GM18951 (cell line): ENCODE measurements around the gene PCBD2.

ENCODE experiments used
- POLR2A ChIP-seq: IDR thresholded peaks from 4 replicates; pipeline ENCODE4 v1.6.1; 2011; ENCODE audit warnings: mild to moderate bottlenecking; ENCODE audit not compliant: insufficient read length, insufficient read depth; ENCODE audit errors: extremely low read depth
- in situ Hi-C: fragments of 300-500 bp; cut with MboI; formaldehyde crosslinking; loops from one replicate; pipeline ENCODE4 v1.12.0; 2022; ENCODE audit warnings: low sequenced_read_pairs, mixed read lengths, inconsistent platforms; ENCODE audit not compliant: unreplicated experiment

The PCBD2 gene

GRCh38 chr5:134918861-134919260 lies 13.9 kb downstream of the PCBD2 start:
- in situ Hi-C loops: no loop called here
- TF ChIP-seq POLR2A: no peak

GRCh38 chr5:134920848-134921575 lies 16.1 kb downstream of the PCBD2 start:
- TF ChIP-seq POLR2A: no peak
- in situ Hi-C loops: no loop called here

GRCh38 chr5:134932508-134932907 lies 27.6 kb downstream of the PCBD2 start:
- no peak for TF ChIP-seq POLR2A
- in situ Hi-C loops: no loop called here

GRCh38 chr5:134934202-134934601 lies 29.3 kb downstream of the PCBD2 start:
- no peak for TF ChIP-seq POLR2A
- in situ Hi-C loops: no loop called here

GRCh38 chr5:134935711-134936602 lies 31.0 kb downstream of the PCBD2 start:
- no peak for TF ChIP-seq POLR2A
- in situ Hi-C loops: no loop called here

- TF ChIP-seq POLR2A: no peak
- in situ Hi-C loops: no loop called here
Observed at GRCh38 chr5:134937526-134937925, 32.6 kb downstream of the PCBD2 start.

- TF ChIP-seq POLR2A: no peak
- in situ Hi-C loops: no loop called here
Observed at GRCh38 chr5:134938030-134938429, 33.1 kb downstream of the PCBD2 start.

GRCh38 chr5:134939500-134939899 lies 34.6 kb downstream of the PCBD2 start:
- in situ Hi-C loops: no loop called here
- TF ChIP-seq POLR2A: no peak

- in situ Hi-C loops: no loop called here
Observed at GRCh38 chr5:134943547-134943946, 38.6 kb downstream of the PCBD2 start.

GRCh38 chr5:134944630-134945029 lies 39.7 kb downstream of the PCBD2 start:
- no peak for TF ChIP-seq POLR2A
- in situ Hi-C loops: no loop called here

More at GRCh38 chr5:134943547-134943946, 38.6 kb downstream of the PCBD2 start:
- TF ChIP-seq POLR2A: no peak

GRCh38 chr5:134945041-134945440 lies 40.1 kb downstream of the PCBD2 start:
- in situ Hi-C loops: no loop called here
- no peak for TF ChIP-seq POLR2A

GRCh38 chr5:134948911-134949310 lies 44.0 kb downstream of the PCBD2 start:
- in situ Hi-C loops: no loop called here

GRCh38 chr5:134949316-134949715 lies 44.4 kb downstream of the PCBD2 start:
- TF ChIP-seq POLR2A: no peak
- in situ Hi-C loops: no loop called here

More at GRCh38 chr5:134948911-134949310, 44.0 kb downstream of the PCBD2 start:
- no peak for TF ChIP-seq POLR2A
